CD4-positive, alpha-beta T cell treated with Interleukin-10 for 1 hour (primary cell): ENCODE measurements around the gene IFFO2.
A peak's percentile ranks its signal among the peaks of the same experiment; 100 is the strongest.

Experiments
- DNase-seq: peaks from one replicate; pipeline ENCODE4 v3.0.0-alpha.2; 2020

Gene IFFO2

GRCh38 chr1:18949686-18950400 is 6.6 kb downstream of the IFFO2 start:
- no peak for DNase-seq

- no peak for DNase-seq
Observed at GRCh38 chr1:18948913-18949685, 7.4 kb downstream of the IFFO2 start.

- DNase-seq = peak; percentile 81
Observed at GRCh38 chr1:18948048-18948912, 8.2 kb downstream of the IFFO2 start.

- no peak for DNase-seq
Observed at GRCh38 chr1:18947570-18947969, 8.9 kb downstream of the IFFO2 start.

- DNase-seq = no peak
Observed at GRCh38 chr1:18946550-18947381, 9.7 kb downstream of the IFFO2 start.

- no peak for DNase-seq
Observed at GRCh38 chr1:18945401-18945849, 11.1 kb downstream of the IFFO2 start.

GRCh38 chr1:18944810-18945209 is 11.7 kb downstream of the IFFO2 start:
- no peak for DNase-seq

- DNase-seq = no peak
Observed at GRCh38 chr1:18943914-18944572, 12.4 kb downstream of the IFFO2 start.

- no peak for DNase-seq
Observed at GRCh38 chr1:18943162-18943561, 13.3 kb downstream of the IFFO2 start.

- DNase-seq = no peak
Observed at GRCh38 chr1:18942340-18942739, 14.1 kb downstream of the IFFO2 start.

GRCh38 chr1:18941221-18942141 is 15.0 kb downstream of the IFFO2 start:
- no peak for DNase-seq

GRCh38 chr1:18940303-18941020 is 16.0 kb downstream of the IFFO2 start:
- DNase-seq = no peak

- DNase-seq = no peak
Observed at GRCh38 chr1:18939398-18940302, 16.8 kb downstream of the IFFO2 start.

GRCh38 chr1:18938707-18939070 is 17.8 kb downstream of the IFFO2 start:
- DNase-seq = no peak

GRCh38 chr1:18938008-18938706 is 18.3 kb downstream of the IFFO2 start:
- no peak for DNase-seq

- DNase-seq = no peak
Observed at GRCh38 chr1:18937539-18937938, 18.9 kb downstream of the IFFO2 start.

- no peak for DNase-seq
Observed at GRCh38 chr1:18936814-18937481, 19.5 kb downstream of the IFFO2 start.

- no peak for DNase-seq
Observed at GRCh38 chr1:18936471-18936813, 20.0 kb downstream of the IFFO2 start.
